ENCODE data around the gene PLEKHD1. TPM values are rescaled to one million over a fixed set of nuclear protein-coding genes. Genes with fewer than 3 reads are reported as not detected.
"Not testable (repeated sequence)": the region's sequence is repeated elsewhere in the genome, so short reads cannot be mapped to it uniquely, and the experiment has no call there.

Gene PLEKHD1
- total and polyA plus RNA-seq, 9 of the 15 experiments (the other 6 are each of a cell fraction or from before 2014, with no cell fraction given): not detected

DNA sequence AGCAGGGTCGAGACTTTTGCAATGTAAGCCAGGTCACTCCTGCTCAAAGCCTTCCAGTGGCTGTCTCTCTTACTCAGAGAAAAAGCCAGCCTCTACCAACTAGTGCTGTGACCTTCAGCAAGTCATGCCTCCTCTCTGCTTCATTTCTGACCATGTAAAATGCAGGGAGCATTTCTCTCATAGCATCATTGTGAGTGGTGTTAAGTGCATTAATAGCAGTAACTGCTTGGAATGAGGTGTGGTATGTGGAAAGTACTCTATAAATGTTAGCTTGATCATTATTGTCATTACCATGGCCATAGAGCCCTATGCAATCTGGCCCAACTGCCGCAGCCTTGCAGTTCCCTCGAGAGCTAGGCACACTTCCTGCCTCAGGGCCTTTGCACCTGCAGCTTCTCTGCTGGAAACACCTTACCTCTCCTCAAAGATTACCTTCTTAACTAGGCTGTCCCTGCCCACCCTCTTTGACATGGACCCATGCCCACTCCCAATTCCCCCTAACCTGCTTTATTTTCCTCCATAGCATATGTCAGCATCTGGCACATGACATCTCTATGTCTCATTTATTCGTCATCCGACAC is 10.9 kb downstream of the PLEKHD1 start:
- 8% methylated on average over 4 of the region's 5 CpGs for WGBS (ENCODE audit: insufficient coverage, low coverage, missing lambda C conversion rate)
- CTCF ChIA-PET (ENCODE audit: low intra/inter-chr PET ratio): no interaction called here
- TF ChIP-seq RBM25 (IDR thresholded peaks at IDR 0.05; ENCODE audit: low read depth, low read length, severe bottlenecking) (peak; percentile 46), MTF1 (CRISPR knock-in tag; IDR thresholded peaks at IDR 0.05; ENCODE audit: borderline replicate concordance) (no peak)

DNA sequence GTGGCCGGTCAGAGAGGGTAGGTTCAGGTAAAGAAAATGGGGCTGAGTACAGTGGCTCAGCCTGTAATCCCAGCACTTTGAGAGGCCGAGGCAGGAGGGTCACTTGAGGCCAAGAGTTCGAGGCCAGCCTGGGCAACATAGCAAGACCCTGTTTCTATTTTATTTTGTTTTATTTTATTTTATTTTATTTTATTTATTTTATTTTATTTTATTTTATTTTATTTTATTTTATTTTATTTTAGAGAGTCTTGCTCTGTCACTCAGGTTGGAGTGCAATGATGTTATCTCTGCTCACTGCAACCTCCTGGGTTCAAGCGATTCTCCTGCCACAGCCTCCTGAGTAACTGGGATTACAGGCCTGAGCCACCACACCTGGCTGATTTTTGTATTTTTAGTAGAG is 13.3 kb downstream of the PLEKHD1 start:
- H2AFZ ChIP-seq (ENCODE audit: low read depth, low read length); H3K79me2 ChIP-seq (ENCODE audit: control insufficient read depth, insufficient read depth, low read length); FAIRE-seq; CTCF ChIA-PET (ENCODE audit: low intra/inter-chr PET ratio); H3K4me3 ChIP-seq; in situ Hi-C loops (cut with MboI); H3K27ac ChIP-seq (ENCODE audit: extremely low read depth, low read depth, low read length); DNase-seq (ENCODE audit: extremely low read depth in 1 of 4, low spot score in 3 of 4); H3K36me3 ChIP-seq (ENCODE audit: control insufficient read depth, insufficient read depth, low read length); intact Hi-C loops (cut with micrococcal nuclease); BruUV-seq (replicated peaks); H3K4me2 ChIP-seq (ENCODE audit: insufficient read depth, low read length); H3K9me1 ChIP-seq (ENCODE audit: control insufficient read depth, insufficient read depth, low read length); ATAC-seq; H3K9me3 ChIP-seq (replicated peaks; ENCODE audit: control insufficient read depth, insufficient read depth, low read depth, low read length); H3K9ac ChIP-seq (ENCODE audit: insufficient read depth in 1 of 2, low read depth in 2 of 2, low read length in 2 of 2); H3K4me1 ChIP-seq (replicated peaks in 1 of 2; ENCODE audit: control insufficient read depth in 2 of 2, insufficient read depth in 2 of 2, low read length in 2 of 2); H4K20me1 ChIP-seq (replicated peaks; ENCODE audit: control insufficient read depth, insufficient read depth, low read length): not testable (repeated sequence)
- peaks cover 0 to 20% of the 10 kb centered on the region in 2 experiments; a peak in 3 of 5 replicates for H3K27me3 ChIP-seq (ENCODE audit: control insufficient read depth in 2 of 2, insufficient read depth in 2 of 2, low read length in 2 of 2)
- POLR2A ChIA-PET: interaction anchor here (0.6 kb wide), 1 partner anchor 196 kb away, joined by 3 read pairs; no protein-coding TSS in a partner anchor
- WGBS (ENCODE audit: insufficient coverage, low coverage, missing lambda C conversion rate): 0% methylated on average over 4 of the region's 4 CpGs

More for the DNA sequence above, 10.9 kb downstream of the PLEKHD1 start:
- Histone ChIP-seq H3K4me3 (no peak overlapping the region), H3K9me1 (ENCODE audit: control insufficient read depth, insufficient read depth, low read length) (no peaks in the 10 kb centered on the region), H3K9ac (ENCODE audit: insufficient read depth in 1 of 2, low read depth in 2 of 2, low read length in 2 of 2) (no peak overlapping the region), H3K4me2 (ENCODE audit: insufficient read depth, low read length) (no peak overlapping the region), H3K9me3 (replicated peaks; ENCODE audit: control insufficient read depth, insufficient read depth, low read depth, low read length) (no peaks in the 10 kb centered on the region), H4K20me1 (replicated peaks; ENCODE audit: control insufficient read depth, insufficient read depth, low read length) (no peaks in the 10 kb centered on the region), H3K36me3 (ENCODE audit: control insufficient read depth, insufficient read depth, low read length) (no peaks in the 10 kb centered on the region), H3K4me1 (replicated peaks in 1 of 2; ENCODE audit: control insufficient read depth in 2 of 2, insufficient read depth in 2 of 2, low read length in 2 of 2) (no peaks in the 10 kb centered on the region), H3K27ac (ENCODE audit: extremely low read depth, low read depth, low read length) (no peak overlapping the region), H3K79me2 (ENCODE audit: control insufficient read depth, insufficient read depth, low read length) (no peaks in the 10 kb centered on the region), H2AFZ (ENCODE audit: low read depth, low read length) (no peak overlapping the region), H3K27me3 (ENCODE audit: control insufficient read depth in 2 of 2, insufficient read depth in 2 of 2, low read length in 2 of 2) (peaks cover 0 to 12% of the 10 kb centered on the region in 2 experiments; a peak in 3 of 5 replicates)
- ATAC-seq (no peak), FAIRE-seq (no peak), DNase-seq (ENCODE audit: extremely low read depth in 1 of 4, low spot score in 3 of 4) (no peak)
- no TSS peak for BruUV-seq (replicated peaks)
- in situ Hi-C loops (cut with MboI) (no loop called here), intact Hi-C loops (cut with micrococcal nuclease) (no loop called here)
- POLR2A ChIA-PET: interaction anchor here (1.3 kb wide), 1 partner anchor 10 kb away, joined by 6 read pairs; no protein-coding TSS in a partner anchor

DNA sequence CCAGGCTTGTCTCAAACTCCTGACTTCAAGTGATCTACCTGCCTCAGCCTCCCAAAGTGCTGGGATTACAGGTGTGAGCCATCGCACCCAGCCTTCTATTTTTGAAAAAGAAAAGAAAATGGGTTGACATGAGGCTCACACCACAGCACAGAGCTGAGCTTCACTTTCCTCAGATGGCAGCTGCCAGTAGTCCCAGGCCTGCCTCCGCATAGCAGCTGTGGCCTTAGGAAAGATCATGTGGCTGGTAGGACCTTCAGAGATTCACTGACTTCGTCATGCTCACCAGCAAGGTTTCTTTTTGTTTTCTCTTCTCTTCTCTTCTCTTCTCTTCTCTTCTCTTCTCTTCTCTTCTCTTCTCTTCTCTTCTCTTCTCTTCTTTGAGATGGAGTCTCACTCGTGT is 13.8 kb downstream of the PLEKHD1 start:
- BruUV-seq (replicated peaks); H3K79me2 ChIP-seq (ENCODE audit: control insufficient read depth, insufficient read depth, low read length); H3K4me3 ChIP-seq; H3K36me3 ChIP-seq (ENCODE audit: control insufficient read depth, insufficient read depth, low read length); H3K9ac ChIP-seq (ENCODE audit: insufficient read depth in 1 of 2, low read depth in 2 of 2, low read length in 2 of 2); H3K4me1 ChIP-seq (replicated peaks in 1 of 2; ENCODE audit: control insufficient read depth in 2 of 2, insufficient read depth in 2 of 2, low read length in 2 of 2); H3K4me2 ChIP-seq (ENCODE audit: insufficient read depth, low read length); H4K20me1 ChIP-seq (replicated peaks; ENCODE audit: control insufficient read depth, insufficient read depth, low read length); H3K9me1 ChIP-seq (ENCODE audit: control insufficient read depth, insufficient read depth, low read length); H2AFZ ChIP-seq (ENCODE audit: low read depth, low read length); H3K9me3 ChIP-seq (replicated peaks; ENCODE audit: control insufficient read depth, insufficient read depth, low read depth, low read length); FAIRE-seq; DNase-seq (ENCODE audit: extremely low read depth in 1 of 4, low spot score in 3 of 4); CTCF ChIA-PET (ENCODE audit: low intra/inter-chr PET ratio); POLR2A ChIA-PET; in situ Hi-C loops (cut with MboI); H3K27ac ChIP-seq (ENCODE audit: extremely low read depth, low read depth, low read length); ATAC-seq; intact Hi-C loops (cut with micrococcal nuclease): not testable (repeated sequence)
- WGBS (ENCODE audit: insufficient coverage, low coverage, missing lambda C conversion rate): 0% methylated on average over 2 of the region's 4 CpGs
- H3K27me3 ChIP-seq (ENCODE audit: control insufficient read depth in 2 of 2, insufficient read depth in 2 of 2, low read length in 2 of 2): peaks cover 0 to 24% of the 10 kb centered on the region in 2 experiments; a peak in 3 of 5 replicates

All from K562 (cell line).